HG03457 (cell line): ENCODE measurements around the gene NUDCD3.

Source experiments
- ATAC-seq: cut with Tn5 transposase; IDR thresholded peaks from one replicate; pipeline ENCODE4 v1.9.1; 2021; ENCODE audit warnings: moderate number of reproducible peaks; ENCODE audit not compliant: unreplicated experiment

NUDCD3 gene

GRCh38 chr7:44490351-44491200 is at the start of gene NUDCD3:
Gene NUDCD3, minus strand, starts transcription at chr7:44490658. Its CDS starts 58 bp downstream, at chr7:44490600.
- peak; percentile 84 for ATAC-seq

DNA sequence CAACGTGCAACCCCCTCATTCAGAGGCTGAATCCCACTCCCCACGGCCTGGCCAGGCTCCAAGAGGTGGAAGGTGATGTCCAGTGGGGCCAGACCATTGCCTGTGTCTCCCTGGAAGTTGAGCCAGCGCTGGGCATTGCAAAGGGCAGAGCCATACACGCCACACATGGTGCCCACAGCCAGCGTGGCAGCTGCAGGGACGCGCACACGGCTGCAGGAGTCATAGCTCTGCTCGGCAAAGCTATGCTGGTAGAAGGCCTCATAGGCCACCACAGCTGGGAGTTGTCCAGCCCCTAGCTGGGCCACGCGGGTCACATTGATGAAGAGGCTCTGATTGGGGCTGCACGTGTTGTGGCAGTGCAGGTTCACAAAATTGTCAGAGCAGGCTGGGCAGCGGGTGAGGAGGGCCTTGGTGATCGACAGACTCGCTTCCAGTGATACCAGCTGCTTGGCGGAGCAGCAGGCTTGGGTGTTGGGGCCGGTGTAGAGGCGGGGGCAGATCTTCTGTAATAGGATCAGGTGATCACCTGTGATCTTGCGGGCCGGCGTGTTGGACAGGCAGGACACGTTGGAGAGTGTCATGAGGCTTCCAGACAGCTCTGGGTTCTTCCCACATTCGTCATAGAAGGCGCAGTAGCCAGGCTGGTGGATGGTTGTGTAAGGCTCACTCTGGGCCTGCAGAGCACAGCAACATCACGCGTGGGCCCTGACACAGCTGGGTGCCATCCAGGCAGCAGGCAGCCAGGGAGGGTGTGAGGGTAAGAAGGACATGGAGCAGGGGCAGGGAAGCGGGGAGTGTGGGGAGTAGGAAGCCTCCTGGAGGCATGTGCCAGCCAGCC is 49.4 kb upstream of the NUDCD3 start:
- ATAC-seq, result no peak

GRCh38 chr7:44538798-44539668 is 48.6 kb upstream of the NUDCD3 start:
- ATAC-seq, result no peak

DNA sequence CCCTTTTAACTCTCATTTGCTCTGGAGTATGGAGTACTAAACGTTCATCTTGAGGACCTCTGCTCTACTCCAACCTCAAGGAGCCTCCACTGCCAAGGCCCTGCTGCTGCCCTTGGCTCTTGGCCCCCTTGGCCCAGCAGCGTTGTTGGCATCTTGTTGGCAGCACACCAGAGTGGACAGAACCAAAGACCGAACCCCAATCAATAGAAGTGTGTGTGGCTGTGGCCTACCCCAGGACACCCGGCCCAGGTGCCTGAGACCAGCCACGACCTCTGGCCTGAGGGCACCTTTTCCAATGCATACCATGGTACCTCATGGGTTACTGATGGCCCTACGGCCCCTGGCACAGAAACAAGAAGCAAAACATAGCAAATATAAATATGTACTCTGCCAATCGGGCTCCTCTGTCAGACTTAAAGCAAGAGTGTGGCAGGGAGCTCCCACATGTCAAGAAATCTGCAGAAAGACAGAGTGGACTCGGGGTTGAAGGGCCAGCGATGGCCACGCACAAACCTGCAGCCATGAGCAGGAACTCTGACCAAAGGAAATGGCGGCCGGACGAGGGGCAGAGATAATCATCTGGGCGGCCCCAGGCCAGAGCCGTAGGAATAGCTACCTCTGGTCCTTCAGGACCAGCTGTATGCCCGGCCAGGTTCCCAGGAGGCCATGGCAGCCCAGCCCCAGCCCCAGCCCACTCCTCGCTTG is 47.8 kb upstream of the NUDCD3 start:
- ATAC-seq, result no peak

GRCh38 chr7:44537442-44537841 is 47.0 kb upstream of the NUDCD3 start:
- no peak for ATAC-seq

DNA sequence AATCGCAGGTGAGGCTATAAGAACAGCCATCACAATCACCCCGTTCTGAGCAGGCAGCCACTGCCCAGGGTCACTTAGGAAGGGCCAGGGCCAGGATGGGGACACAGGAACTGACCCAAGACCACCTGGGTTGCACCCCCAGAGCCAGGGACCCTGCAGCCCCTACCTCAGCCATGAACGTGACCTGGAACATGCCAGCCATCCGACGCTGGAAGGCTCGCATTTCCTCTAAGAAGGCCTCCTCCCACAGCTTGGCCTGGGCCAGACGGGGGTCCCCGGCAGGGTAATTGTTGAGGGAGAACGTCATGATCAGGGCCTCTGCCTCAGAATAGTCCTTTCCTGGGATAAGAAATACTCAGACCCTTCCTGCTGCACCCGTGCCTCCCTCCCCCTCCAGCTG is 45.6 kb upstream of the NUDCD3 start:
- ATAC-seq, result no peak

GRCh38 chr7:44535348-44536064 is 45.0 kb upstream of the NUDCD3 start:
- ATAC-seq, result no peak

DNA sequence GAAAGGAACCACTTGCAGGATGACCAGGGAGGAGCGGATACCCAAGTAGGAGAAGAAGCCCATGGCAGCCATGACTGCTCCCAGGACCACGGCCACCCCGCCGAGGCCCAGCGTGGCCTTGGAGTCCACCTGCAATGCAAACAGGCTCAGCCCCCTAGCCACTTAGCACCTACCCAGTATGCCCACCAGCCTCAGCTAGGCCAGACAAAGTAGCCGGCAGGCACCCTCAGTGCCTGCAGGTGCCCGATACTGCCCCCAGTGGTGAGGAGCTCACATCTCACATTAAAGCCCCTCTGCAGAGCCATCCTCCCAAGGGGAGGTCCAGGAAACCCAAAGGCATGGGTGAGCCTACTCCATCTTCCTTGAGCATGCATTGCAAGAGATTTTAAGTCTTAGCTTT is 44.0 kb upstream of the NUDCD3 start:
- ATAC-seq, result no peak

DNA sequence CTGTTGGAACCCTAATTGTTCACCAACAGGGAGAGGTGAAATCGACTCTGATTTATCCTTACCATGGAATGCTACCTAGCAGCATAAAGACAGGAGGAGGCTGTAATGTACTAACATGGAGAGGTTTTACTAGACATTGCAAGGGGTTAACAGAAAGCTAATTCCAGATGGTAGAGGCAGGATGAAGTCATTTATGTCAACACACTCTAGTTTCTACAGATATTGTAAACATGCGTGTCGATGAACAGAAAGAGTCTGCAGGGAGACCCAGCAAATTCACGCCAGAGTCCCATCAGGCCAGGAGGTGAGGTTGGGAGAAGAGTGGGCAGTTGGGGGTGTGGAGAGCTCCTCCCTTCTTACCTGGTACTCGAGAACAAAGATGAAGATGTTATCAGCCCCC is 43.6 kb upstream of the NUDCD3 start:
- ATAC-seq, result no peak

- ATAC-seq, result no peak
These were observed 43.0 kb upstream of the NUDCD3 start for GRCh38 chr7:44533301-44534055.

GRCh38 chr7:44531421-44532380 is 41.2 kb upstream of the NUDCD3 start:
- no peak for ATAC-seq

- no peak for ATAC-seq
These were observed 40.5 kb upstream of the NUDCD3 start for GRCh38 chr7:44530990-44531389.

DNA sequence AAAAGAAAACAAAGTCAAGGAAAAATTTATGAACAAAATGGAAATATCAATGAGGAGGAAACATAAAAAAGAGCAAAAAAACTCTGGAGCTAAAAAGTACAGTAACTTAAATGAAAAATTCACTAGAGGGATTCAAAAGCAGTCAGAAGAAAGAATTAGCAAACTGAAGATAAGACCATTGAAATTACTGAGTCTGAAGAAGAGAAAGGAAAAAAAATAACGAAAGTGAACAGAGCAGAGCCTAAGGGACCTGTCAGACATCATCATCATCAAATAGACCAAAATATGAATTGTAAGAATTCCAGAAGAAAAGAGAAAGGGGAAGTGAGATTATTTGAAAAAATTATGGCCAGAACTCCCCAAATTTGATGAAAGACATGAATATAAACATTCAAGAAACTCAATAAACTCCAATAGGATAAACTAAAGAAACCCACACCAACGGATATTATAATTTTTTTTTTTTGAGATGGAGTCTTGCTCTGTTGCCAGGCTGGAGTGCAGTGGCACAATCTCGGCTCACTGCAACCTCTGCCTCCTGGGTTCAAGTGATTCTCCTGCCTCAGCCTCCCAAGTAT is 34.4 kb upstream of the NUDCD3 start:
- ATAC-seq, result no peak

GRCh38 chr7:44522315-44522714 is 31.9 kb upstream of the NUDCD3 start:
- ATAC-seq, result no peak

- no peak for ATAC-seq
These were observed 31.1 kb upstream of the NUDCD3 start for GRCh38 chr7:44521347-44522095.

- no peak for ATAC-seq
These were observed 30.1 kb upstream of the NUDCD3 start for GRCh38 chr7:44520574-44520973.

DNA sequence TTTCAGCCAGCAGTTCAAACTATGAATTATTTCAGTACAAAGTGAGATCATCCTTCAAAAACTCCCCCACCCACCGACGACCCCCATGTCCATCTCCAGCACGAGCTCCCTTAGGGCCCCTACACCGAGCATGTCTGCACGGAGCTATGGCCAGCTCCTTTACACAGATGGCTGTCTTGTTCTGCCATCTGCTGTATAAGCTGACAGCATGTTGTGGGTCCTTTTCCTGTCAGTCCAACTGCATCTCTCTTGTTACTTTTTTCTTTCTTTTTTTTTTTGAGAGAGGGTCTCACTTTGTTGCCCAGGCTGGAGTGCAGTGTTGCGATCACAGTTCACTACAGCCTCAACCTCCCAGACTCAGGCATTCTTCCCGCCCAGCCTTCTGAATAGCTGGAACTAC is 29.1 kb upstream of the NUDCD3 start:
- no peak for ATAC-seq
